AG08396 (cell line): ENCODE data around the gene RHBDD3.

Source experiments
- DNase-seq: peaks from one replicate; pipeline ENCODE4 v3.0.0; 2012; ENCODE audit warnings: low spot score, mixed read lengths

Gene RHBDD3

DNA sequence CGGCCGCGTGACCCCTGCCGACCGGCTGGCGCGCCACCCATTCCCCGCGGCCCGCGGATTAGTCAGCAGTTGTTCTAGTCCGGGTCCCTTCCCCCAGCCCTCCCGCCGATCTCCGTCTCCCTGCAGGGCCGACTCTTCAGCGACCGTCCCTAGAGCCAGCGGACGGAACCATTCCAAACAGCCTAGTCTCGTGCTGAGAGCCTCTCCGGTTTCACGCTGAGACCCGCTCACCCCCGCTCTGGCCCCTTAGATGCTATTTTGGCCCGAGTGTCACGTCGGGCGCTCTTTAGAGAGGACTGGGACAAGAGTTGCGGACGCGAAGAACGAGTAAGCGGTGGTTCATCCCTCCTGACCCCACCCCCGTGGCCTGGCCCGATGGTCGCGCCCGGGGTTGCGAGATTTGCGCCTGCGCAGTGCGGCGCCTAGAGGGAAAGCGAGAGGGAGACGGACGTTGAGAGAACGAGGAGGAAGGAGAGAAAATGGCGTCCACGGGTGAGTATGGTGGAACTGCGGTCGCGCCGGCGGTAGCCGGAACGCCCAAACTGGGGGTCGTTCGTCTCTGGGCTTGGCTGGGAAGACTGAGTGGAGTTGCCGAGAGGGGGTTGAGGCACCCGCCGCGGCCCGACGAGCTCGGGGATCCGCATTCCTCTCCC is at the start of gene RHBDD3, which contains the start of gene EWSR1:
TSS of gene RHBDD3 (minus strand) at position 124 of the 653 bp plus-strand sequence. CDS start 2,355 bp downstream, outside the sequence.
TSS of gene EWSR1 (plus strand) at position 411 of the 653 bp plus-strand sequence. CDS start at position 480, 69 bp downstream.
- peak; percentile 98 for DNase-seq

DNA sequence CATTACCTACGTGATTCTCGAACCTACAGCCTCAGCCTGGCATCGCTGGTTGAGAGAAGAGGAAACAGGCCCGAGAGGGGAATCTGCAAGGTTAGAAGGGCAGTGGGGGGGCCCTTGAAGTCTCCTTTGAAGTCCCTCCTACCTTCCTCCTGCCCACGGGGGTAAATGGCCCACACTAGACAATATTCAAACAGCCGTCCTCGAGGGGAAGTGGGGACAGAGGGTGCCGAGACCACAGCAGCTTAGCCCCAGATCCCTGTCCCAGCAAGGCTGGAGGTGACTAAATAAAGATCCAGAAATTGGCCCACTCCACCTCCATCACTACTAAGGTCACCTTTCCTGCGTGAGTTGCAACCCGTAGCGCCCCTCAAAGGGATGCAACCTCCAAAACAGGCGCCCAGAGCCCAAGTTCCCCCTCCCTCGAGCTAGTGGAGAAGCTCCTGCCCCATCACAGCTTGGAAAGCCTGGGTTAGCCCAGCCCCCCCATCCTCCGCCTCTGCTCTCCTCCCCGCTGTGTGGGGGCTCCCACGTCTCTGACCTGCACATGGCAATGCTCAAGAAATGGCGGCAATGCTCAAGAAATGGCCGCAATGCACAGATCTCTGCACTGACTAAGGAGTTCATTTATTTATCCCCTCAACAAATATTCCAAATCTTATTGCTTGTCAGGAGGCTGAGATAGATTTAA is 48.5 kb upstream of the RHBDD3 start:
- no peak for DNase-seq

DNA sequence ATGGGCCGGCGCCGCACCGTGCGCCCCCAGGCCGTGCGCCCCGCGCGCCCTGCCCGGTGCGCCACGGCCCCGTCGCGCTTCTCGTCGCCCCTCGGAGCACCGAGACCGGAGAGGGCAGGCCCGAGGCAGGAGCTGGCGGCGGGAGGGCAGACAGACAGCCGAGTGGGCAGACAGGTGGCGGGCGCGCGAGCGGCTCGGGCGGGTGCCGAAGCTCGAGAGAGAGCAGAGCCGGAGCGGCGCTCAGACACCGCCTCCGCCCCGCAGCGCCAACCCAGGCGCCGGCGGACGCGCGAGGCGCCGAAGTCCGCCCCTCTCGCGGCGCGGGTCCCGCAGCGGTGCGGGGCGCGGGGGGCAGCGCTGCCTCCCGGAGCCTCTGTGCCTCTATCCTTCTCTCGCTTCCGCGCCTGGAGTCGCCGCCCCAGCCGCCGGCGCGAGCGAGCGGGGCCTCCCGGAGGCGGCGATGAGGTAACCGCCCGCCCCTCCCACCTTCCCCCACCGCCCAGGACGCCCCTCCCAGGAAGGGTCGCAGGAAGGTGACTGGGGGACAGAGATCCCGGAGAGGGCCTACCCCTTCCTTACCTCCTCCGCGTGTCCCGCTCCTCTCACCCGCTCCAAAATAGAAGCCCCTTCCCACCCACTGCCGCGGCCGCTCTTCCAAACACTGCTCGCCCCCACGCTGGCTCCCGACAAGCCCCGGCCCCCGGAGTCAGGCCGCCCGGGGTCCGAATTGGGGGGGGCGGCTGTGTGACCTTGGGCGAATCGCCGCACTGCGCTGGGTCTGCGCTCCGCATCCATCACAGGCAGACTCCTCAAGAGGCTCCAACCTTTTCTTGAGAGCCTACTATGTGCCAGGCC is 47.7 kb upstream of the RHBDD3 start, which contains the start of gene RASL10A:
TSS of gene RASL10A (minus strand) at position 412 of the 855 bp plus-strand sequence. CDS start 451 bp downstream, outside the sequence.
- DNase-seq, result no peak

DNA sequence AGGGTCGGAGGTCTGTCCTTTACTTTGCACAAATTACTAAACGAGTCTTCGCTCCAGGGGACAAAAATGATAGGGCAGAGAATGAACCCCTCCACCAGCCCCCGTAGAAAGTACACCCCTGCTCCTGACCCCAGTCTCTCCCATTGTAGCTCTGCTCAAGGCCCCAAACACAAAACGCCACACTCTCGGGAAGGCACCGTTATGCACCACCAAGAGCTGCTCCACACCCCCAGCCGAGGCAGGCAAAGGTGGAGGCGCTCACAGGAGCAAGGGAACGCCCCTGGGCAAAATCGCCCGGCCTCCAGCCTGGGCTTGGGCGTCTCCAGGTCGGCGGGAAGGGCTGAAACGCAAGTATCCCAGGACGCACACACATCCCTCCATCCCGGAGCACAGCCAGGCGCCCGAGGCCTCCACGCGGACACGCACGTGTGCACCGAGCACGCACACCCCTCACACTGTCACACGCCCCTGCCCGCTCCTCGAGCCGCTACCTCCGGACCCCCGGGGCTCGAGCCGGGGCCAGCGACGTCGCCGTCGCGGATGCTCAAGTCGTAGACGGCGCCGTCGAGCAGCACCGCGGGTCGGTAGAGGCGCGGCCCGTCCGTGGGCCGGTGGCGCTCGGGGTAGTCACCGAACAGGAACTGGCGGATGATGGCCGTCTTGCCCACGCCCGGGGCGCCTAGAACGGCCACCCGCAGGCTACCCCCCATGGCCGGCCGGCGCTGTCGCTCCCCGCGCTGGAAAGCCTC is 46.9 kb upstream of the RHBDD3 start:
- DNase-seq, result no peak

- DNase-seq, result no peak
Observed at GRCh38 chr22:29313576-29314466, 46.0 kb upstream of the RHBDD3 start.

- peak; percentile 63 for DNase-seq
Observed at GRCh38 chr22:29313126-29313575, 45.4 kb upstream of the RHBDD3 start.

GRCh38 chr22:29312218-29313125 is 44.7 kb upstream of the RHBDD3 start:
- no peak for DNase-seq

GRCh38 chr22:29311464-29312217 is 43.9 kb upstream of the RHBDD3 start:
- DNase-seq, result no peak

DNA sequence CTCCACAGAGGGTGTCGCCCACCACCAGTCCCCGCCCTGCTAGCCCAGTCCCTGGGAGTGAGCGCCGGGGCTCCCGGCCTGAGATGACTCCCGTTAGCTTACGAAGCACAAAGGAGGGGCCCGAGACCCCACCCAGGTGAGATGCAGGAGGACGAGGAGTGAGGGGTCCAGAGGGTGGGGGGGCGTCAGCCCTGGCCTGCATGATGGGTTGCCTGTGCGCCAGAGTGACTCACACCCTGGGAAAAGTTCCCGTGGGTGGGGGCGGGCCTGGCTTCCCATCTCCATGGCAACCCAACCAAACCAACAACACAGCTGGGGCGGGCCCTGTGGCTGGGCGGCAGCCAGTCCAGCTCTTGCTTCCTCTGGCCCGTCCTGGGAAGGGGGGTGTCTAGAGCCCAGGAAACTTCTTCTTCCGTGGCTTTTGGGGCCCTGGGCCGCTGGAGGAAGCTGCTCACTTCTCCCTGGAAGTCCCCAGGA is 43.1 kb upstream of the RHBDD3 start:
- DNase-seq, result peak; percentile 100

DNA sequence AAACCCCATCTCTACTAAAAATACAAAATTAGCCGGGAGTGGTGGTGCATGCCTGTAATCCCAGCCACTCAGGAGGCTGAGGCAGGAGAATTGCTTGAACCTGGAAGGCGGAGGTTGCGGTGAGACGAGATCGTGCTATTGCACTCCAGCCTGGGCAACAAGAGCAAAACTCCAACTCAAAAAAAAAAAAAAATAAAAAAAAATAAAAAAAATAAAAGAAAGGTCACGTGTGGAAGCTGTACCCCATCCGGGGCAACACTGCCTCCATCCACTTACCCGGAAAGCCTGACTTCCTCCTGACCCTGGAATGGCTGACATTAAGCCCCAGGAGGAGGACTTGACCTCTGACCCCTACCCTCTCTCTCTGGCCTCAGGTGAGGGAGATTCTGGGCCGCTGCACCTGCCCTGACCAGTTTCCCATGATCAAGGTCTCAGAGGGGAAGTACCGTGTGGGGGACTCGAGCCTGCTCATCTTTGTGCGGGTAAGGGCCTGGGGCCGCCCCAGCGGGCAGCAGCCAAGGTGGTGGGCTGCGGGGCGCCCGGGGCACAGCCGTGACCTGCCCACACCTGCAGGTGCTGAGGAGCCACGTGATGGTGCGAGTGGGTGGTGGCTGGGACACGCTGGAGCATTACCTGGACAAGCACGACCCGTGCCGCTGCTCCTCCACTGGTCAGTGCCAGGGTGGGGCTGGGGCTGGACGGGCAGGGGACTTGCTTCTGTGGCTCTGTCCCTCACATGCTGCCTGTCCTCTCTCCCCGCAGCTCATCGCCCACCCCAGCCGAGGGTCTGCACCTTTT is 42.5 kb upstream of the RHBDD3 start:
- no peak for DNase-seq

DNA sequence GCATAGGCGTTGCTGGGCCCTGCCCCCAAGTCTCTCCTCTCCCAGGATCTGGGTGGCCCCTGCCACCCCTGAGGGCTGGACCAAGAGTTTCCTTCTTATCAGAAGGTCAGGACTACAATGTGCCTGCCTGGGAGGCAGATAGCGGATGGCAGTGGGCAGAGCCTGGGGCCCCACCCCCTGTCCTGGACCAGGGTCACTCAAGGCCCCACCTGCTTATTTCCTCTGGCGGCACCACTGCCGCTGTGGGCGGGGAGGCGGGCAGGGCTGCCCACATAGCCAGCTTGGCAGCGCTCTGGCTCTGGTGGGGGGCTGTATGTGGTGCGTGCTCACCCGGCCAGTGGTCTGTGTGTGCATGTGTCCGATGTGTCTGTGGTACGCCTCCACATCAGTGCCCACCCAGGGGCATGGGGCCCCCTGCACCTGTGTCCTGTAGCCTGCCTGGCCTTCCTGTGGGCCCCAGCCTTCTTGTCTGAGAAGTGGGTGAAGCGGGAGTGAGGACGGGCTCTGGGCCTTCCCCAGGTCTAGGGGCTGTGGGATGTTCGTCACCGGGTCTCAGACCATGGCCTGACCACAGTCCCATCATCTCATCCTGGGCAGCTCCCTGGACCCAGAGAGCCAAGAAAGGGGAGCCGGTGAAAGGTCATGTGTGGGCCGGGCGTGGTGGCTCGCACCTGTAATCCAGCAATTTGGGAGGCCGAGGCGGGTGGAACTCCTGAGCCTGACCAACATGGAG is 41.7 kb upstream of the RHBDD3 start:
- no peak for DNase-seq

GRCh38 chr22:29308791-29309262 is 41.0 kb upstream of the RHBDD3 start:
- peak; percentile 70 for DNase-seq

- no peak for DNase-seq
Observed at GRCh38 chr22:29308148-29308790, 40.5 kb upstream of the RHBDD3 start.

DNA sequence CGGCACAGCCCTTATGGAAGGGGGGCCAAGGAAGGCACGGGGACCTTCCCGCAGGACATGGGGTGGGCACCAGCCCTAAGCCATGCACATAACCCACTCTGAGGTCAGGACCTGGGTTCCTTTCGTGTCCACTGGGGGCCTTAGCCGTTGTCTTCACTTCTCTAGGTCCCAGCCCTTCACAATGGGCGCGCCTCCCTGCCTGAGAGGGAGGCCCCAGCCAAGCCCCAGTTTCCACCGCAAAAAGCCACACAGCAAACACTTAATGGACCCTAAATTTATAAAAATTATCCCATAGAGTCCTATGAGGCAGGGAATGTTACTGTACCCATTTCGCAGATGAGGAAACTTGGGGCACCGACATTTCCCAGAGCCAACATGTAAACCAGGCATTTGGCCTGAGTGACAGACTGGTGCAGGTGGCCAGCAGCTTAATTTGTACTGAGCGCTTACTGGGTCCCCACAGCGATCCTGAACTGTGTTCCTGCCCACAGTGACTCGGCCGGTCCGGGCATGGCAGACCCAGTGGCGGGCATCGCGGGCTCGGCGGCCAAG is 39.9 kb upstream of the RHBDD3 start:
- DNase-seq, result peak; percentile 36

DNA sequence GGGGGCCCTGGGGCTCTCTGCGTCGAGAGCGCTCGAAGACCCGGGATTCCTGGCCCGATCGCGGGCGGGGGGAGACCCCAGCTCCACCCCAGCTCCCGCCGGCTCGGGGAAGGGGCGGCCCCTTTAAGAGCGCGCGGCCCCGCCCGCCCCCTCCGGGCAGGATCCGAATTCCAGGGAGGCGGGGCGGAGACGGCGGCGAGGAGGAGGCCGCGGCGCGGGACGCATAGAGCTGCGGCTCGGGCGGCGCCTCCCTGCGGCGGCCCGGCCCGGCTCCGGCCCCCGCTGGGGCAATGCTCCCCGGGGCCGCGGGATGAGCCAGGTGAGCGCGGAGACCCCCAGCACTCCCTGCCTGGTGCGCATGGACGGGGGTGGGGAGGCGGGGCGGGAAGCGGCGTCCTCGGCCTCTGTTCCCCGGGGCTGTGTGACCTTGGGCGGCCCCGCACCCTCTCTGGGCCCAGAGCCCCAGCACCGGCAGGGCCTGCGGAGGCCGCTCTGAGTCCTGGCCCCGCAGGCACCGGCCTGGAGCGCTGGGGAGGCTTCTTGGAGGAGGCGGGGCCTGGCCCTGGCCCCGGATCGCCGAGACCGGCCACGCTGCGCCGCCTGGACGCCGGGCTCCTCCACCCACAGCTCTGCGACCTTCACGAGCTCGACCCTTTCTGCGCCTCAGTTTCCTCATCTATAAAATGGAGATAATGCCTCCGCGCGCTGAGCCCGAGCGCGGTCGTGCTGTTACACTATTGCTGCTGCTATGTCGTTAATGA is 39.2 kb upstream of the RHBDD3 start:
- peak; percentile 91 for DNase-seq
